Measurements from ENCODE around the gene CCDC88B.

Gene CCDC88B

DNA sequence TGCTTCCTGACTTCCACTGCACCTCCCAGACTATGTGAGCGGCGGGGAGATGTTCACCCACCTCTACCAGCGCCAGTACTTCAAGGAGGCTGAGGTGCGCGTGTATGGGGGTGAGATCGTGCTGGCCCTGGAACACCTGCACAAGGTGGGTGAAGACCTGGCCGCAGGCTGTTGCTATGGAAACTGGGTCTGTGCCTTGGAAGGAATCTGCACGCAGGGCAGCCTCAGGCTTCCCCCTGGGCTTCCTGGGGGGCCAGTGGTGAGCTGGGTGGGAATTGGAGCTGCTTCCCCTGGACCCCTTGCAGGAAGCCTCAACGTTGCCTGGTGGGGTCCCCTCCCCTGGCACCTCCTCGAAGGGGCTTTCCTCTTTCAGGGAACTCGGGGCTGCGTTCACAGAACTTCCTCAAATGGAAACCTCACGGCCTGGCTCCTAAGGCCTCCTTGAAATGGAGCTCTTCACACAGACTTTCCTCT is 20.5 kb downstream of the CCDC88B start:
- DNase-seq = no peak

DNA sequence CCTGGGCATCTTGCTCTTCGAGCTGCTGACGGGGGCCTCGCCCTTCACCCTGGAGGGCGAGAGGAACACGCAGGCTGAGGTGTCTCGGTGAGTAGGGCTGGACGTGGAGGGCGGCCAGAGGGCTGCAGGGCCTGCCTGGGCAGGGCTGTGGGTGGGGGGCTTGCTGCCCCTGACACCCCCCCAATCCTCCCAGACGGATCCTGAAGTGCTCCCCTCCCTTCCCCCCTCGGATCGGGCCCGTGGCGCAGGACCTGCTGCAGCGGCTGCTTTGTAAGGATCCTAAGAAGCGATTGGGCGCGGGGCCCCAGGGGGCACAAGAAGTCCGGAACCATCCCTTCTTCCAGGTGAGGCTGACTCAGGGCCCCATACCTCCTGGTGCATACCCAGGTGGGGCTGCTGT is 21.7 kb downstream of the CCDC88B start:
- DNase-seq = no peak

DNA sequence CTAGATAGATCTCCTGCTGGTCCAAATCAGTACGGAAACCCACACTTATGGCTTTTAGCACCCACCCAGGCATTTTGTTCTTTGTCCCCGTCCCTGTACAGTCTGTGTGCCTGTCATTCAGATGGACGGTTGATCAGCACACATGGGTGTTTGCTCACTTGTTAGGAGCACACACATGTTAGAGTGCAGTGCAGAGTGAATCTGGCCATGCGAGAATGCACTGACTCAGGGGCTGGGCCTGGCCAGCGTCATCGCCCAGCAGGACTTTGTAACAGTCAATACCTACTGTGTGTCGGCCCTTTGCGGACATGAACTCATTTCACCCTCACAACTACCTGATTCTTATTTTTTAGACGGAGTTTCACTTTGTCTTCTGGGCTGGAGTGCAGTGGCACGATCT is 22.3 kb downstream of the CCDC88B start:
- DNase-seq = no peak

DNA sequence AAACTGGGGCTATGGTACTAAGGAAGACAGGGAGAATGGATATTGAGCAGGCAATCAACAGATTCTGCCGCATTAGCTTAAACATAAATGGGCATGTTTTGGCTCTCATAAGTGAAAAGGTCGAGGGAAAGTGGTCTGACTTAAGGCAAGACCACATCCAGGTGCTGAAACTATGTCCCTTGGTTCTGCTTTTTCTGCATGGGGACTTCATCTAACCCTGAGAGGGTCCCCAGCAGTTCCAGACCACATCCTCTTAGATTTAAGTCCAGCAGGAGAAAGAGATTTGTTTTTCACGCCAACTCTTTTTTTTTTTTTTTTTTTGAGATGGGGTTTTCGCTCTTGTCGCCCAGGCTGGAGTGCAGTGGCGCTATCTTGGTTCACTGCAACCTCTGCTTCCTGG is 24.4 kb downstream of the CCDC88B start:
- DNase-seq = no peak

DNA sequence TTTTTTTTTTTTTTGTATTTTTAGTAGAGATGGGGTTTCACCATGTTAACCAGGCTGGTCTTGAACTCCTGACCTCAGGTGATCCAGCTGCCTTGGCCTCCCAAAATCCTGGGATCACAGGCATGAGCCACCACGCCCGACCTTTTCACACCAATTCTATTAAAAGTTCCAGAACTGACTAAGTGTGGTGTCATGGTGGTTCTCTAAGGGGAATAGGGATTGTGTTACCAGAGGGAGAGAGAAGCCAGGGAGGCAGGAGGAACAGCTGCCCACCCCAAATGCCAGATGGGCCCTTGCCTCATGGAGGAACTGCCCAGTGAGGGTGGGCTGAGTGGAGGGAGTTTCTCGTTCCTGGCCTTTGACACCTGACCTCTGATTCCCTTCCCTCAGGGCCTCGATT is 24.9 kb downstream of the CCDC88B start:
- no peak for DNase-seq

DNA sequence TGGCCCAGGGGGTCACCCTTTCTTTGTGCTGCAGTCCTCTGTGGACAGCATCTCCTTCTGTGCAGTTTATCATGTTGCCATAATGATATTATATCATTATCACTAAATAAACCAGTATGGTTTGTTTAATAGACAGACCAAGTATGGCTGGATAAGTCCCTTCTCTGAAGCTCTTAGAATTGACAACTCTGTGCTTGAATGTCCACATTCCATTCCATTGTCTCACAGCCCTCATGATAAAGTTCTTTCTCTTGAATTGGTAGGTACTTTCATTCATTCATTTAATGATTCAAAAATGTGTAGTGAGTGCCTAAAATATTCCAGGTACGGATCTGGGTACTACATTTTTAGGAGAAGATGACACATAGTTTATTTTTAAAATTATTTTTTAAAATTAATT is 26.7 kb downstream of the CCDC88B start:
- no peak for DNase-seq

DNA sequence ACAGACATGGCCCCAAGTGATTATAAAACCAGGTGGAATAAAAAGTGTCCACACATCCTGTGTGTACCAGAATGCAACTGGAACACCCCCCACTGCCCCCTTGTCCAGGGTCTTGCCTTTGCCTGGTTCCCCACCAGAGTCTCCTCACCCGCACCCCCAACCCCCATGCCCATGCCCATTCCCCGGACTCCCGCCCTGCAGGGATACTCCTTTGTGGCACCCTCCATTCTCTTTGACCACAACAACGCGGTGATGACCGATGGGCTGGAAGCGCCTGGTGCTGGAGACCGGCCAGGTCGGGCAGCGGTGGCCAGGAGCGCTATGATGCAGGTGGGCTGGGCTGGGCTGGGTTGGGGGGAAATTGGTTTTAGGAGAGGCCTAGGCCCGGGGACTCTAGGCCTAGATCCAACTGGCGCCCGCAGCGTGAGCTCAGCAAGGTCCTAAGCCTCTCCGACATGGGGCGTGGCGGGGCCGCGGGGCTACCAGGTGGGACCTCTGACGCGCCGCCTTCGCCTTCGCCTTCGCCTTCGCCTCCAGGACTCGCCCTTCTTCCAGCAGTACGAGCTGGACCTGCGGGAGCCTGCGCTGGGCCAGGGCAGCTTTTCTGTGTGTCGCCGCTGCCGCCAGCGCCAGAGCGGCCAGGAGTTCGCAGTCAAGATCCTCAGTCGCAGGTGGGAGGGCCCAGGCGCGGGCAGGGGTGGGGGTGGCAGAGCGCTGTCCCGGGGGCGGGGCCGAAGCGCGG is 28.1 kb downstream of the CCDC88B start:
- no peak for DNase-seq

DNA sequence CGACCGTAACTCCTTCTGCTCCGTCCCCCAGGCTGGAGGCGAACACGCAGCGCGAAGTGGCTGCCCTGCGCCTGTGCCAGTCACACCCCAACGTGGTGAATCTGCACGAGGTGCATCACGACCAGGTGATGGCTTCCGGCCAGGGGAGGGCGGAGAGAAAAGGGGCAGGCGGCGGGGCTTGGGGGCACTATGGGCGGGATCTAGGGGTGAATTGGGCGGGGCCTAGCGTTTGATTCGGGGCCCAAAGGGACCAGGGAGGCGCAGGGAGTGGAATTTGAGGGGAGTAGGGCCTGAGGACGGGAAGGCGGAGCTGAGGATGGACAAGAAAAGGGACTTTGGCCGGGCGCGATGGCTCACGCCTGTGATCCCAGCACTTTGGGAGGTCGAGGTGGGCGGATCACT is 28.7 kb downstream of the CCDC88B start:
- no peak for DNase-seq

DNA sequence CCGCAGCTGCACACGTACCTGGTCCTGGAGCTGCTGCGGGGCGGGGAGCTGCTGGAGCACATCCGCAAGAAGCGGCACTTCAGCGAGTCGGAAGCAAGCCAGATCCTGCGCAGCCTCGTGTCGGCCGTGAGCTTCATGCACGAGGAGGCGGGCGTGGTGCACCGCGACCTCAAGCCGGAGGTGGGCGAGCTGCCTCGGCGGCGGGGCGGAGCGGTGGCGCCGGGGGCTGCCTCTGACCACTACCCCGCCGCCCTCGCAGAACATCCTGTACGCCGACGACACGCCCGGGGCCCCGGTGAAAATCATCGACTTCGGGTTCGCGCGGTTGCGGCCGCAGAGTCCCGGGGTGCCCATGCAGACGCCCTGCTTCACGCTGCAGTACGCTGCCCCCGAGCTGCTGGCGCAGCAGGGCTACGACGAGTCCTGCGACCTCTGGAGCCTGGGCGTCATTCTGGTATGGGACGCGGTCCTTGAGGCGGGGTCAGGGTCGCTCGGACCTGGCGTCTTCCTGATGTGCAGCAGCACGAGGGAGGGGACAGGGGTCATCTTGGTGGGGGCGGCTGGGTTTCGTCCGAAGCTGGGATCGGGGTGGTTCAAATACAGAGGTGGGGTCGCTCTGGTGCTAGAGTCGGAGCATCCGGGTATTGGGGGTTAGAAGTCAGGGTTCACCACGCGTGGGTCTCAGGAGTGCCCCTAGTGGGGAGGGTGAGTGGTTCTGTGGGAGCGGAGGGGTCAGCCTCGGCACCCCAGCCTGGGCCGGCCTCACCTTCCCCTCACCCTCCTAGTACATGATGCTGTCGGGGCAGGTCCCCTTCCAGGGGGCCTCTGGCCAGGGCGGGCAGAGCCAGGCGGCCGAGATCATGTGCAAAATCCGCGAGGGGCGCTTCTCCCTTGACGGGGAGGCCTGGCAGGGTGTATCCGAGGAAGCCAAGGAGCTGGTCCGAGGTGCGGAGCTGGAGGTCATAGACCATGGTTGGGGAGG is 29.7 kb downstream of the CCDC88B start:
- DNase-seq = no peak

DNA sequence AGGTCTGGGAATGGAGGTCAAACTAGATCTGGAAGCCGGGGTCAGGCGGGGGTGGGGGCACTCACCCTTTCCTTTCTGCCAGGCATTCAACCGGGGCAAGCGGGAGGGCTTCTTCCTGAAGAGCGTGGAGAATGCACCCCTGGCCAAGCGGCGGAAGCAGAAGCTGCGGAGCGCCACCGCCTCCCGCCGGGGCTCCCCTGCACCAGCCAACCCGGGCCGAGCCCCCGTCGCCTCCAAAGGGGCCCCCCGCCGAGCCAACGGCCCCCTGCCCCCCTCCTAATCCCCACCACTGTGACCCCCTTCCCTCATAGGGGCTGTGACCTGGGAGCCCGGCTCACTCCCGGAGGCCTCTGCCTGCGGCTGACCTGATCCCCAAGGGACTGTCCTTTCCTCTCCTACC is 31.2 kb downstream of the CCDC88B start:
- no peak for DNase-seq

DNA sequence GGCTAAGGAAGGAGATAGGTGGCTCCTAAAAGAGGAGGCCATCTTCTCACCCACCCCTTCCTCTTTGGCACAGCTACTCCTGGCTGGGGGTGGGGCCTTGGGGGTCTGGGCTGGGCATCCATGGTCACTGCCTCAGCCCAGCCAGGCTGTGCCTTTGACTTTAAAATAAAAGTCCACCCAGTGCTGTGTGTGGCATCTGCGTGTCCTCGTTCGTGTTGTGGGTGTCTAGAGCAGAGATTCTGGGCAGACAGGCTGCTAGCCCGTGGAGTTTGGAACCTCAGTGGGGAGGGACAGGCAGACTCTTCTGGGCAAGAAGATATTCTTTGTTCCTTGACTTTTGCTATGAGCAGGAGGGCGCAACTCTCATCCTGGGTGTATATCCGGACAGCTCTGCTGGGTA is 32.0 kb downstream of the CCDC88B start:
- DNase-seq = no peak

DNA sequence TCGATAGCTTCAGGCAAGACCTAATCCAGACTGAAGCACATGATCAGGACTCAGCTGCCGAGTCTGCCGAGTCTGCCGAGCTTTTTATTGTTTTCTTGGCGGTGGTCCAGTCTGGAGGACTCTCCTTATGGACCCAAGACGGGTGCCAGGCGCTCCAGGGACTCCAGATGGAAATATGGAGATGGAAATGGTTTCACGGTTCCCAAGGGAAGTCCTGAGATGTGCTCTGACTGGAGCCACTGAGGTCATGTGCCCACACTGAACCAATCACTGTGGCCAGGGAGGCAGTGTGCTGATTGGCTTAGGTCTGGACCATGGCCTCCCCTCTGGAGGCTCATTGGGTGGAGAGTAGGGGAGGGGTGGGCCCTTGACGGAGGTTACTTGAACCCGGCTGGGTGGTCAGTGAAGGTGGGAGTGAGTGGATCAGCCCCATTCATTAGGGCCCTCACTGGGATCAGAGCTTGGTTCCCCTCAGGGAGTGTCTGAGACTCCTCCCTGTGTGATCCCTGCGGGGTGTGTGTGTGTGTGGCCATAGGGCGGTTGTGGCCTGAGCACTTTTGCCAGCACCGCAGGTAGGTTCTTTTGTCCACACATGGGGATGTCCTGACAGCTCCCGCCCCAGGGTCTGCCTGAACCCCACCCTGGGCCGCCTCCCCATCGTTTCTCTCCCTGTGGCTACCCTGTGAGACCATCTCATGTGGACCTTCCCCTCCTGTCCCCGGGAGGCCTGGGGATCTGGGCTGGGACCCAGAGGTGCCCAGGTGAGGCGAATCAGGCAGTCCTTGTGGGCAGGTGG is 33.0 kb downstream of the CCDC88B start:
- DNase-seq = no peak

DNA sequence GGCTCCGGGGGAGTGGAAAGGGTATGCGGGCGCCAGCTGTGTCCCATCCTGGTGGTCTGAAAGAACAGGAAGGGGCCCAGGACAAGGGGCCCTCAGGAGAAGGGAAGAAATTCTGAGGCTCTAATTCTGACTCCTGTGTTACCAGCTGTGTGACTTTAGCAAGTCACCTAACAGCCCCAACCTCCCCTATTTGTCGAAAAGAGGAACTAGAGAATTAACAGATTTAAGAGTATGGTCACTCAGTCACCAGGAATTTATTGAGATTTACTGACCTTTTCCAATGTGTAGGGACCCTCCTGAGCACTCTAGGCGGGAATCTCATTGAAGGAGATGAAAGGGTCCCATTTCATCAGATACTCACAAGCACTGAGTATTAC is 33.6 kb downstream of the CCDC88B start:
- no peak for DNase-seq

DNA sequence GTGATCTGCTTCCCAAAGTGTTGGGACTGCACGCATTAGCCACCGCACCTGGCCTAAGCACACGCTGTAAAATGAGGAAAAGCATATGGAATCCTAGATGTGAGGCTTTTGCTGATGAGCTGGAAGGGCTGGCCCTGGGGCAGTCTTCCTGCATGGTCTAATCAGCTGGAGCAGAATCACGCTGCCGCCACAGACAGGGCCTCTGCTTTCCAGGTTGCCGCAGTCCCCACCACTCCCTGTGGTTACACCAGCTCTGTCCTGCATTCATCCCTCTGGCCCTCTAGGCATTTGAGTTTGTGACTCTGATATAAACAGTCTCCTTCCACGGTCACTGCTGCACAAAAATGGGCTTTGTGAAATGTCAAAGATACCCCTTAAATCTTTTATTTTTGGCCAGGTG is 36.1 kb downstream of the CCDC88B start:
- DNase-seq = no peak

DNA sequence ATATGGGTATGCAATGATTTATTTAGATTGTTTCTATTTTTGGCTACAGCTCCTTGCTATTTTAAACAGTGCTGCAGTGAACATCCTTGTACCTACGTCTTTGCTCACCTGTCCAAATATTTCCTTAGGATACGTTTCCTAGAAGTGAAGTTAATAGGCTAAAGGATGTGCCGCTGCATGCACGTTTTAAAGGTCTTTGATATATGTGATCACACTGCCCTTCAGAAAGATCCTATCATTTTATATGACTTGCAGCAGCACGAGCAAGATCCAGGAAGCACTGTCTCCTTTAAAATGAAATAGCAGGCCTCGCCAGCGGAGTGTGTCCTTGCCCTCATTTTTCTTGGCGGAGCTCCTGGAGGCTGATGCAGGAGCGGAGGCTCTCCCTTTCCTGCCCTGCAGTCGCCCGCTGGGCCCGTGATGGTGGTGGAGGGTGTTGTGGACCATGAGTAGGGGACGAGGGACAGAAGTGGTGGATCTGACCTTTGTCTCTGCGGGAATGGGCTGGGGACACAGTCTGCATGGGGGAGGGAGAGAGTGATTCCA is 38.4 kb downstream of the CCDC88B start:
- DNase-seq = no peak

DNA sequence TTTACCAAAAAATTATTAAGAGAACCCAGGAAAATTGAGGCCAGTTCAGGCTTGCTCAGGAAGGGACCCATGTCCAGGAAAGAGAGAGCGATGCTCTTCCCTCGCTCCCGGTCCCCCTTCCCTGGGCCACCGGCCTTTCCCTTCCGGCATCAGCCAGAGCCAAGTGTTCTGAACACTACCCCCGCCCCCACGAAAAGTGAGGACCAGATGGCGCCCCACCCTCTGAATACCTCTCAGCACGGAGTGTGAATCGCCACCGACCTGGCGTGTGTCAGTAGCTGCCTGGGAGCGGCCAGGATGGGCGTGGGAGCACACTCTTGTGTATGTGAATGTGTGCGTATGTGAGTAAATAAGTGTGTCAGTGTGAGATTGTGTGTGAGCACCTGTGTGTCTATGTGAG is 39.2 kb downstream of the CCDC88B start:
- no peak for DNase-seq

DNA sequence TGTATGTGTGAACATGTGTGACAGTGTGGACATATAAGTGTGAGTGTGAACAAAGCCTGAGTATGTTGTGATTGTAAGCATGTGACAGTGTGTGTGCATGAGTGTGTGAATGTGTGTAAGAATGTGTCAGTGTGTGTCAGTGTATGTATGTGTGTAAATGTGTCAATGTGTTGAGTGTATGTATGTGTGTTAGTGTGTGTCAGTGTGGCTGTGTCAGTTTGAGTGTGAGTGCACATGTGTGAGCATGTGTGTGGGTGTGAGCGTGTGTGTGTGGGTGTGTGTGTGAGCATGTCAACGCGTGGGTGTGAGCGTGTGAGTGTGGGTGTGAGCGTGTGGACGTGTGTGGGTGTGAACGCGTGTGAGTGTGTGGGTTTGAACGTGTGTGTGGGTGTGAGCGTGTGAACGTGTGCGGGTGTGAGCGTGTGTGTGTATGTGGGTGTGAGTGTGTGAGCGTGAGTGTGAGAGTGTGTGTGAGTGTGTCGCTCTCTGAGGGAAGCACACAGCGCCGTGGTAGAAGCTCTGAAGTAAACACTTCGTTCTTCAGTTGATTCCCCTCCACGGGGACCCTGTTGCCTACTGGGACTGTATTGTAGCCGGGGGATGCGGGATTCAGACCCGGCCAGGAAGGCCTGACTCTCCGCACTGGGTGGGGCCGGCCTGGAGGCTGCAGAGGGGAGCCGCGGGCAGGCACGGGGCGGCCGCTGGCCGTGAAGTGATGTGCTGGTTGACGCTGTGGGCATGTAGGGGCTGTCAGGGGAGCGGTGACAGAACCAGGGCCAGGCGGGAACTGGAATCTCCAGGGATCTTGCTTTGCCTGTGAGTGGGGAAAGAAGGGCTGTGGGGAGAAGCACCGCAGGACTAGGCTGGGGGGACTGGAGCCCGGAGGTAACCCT is 40.1 kb downstream of the CCDC88B start:
- DNase-seq = no peak

DNA sequence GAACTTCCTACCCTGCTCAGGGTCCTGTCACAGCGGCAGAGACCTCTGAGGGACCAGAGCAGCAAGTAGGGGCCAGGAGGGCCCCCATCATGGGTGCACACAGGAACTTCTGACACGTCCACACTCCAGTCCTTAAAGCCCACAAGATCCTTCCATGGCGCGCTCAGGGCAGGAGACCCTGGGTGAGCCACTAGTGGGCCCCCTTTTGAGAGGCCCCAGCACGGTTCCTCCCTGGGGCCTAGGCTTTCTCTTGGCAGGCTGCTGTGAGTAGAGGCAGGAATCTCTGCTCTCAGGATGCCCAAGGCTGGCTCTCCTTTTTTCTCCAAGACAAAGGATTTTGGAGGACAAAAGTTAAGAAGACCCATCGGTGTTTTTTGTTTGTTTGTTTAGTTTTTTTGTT is 41.3 kb downstream of the CCDC88B start:
- no peak for DNase-seq

DNA sequence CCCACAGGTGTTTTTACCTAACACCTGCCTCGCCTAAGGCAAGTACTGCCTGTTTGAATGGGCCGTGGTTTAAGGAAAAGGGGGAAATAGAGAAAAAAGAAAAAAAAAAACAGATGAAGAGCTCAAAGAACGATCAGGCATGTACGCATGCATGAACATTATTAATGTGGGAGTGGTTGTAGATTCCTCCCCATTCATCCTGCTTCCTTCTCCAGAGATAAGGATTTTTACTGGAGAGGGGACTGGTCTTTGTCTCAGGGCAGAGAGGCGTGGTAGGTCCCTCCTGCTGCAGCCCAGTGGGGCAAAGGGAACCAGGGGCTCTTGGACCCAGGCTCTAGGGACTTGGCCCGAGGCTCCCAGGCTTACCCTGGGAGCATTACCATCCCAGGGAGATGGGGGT is 42.0 kb downstream of the CCDC88B start:
- DNase-seq = no peak

DNA sequence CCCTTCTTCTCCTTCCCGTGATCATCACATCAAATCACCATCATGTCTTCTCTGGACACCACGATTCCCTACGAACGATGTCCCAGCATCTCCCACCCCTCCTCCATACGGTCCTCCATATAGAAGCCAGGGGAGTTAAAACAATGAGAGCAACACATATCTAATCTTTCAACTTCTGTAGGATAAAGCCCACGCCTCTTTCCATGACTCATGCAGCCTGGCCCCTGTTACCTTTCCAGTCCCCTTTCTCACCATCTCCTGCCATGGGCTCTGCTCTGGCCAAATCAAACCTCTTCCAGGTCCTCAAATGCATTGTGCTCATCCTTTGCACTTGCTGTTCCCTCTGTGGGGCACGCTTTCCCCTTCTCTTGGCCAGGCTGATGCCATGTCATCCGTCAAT is 42.6 kb downstream of the CCDC88B start:
- DNase-seq = no peak

DNA sequence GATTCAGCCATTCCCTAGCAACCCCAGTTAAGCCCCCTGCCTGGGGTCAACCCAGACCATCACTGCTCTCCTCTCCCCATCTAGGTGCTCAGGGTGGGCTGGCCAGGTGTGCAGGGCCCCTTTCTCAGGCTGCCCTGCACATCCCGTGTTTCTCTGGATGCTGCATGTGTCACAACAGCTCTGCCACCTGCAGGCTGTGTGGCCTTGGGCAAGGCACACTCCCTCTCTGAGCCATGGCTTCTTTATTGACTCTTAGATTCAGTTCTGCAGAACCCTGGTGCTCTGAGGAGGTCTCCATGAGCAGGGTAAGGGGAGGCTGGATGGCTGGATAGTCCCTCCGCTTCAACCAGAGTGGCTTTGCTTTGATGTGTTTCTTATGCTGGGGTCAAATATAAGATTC is 43.6 kb downstream of the CCDC88B start:
- DNase-seq = no peak

Measured in activated effector memory CD4-positive, alpha-beta T cell treated with Interleukin-2 at 50 U/mL for 16 hours (primary cell).